SH-SY5Y (cell line): ENCODE data around the gene SSBP3.

Experiments
- GATA2 ChIP-seq: IDR thresholded peaks from 2 replicates; pipeline ENCODE4 v1.6.1; 2011; ENCODE audit warnings: mild to moderate bottlenecking, low read depth, low read length
- GATA3 ChIP-seq: IDR thresholded peaks from 2 replicates; pipeline ENCODE4 v1.6.1; 2011; ENCODE audit warnings: low read depth, mild to moderate bottlenecking, low read length, moderate library complexity

SSBP3 gene

GRCh38 chr1:54356680-54357147 lies 49.5 kb downstream of the SSBP3 start:
- TF ChIP-seq GATA3 (no peak), GATA2 (no peak)

- no peak for TF ChIP-seq GATA3
- TF ChIP-seq GATA2: peak; percentile 36; the same call in 1 of the 2 replicates
Observed at GRCh38 chr1:54355931-54356679, 50.1 kb downstream of the SSBP3 start.

- TF ChIP-seq GATA3 (no peak), GATA2 (no peak)
Observed at GRCh38 chr1:54354899-54355298, 51.3 kb downstream of the SSBP3 start.

GRCh38 chr1:54353959-54354358 lies 52.2 kb downstream of the SSBP3 start:
- TF ChIP-seq GATA3 (peak; percentile 93), GATA2 (peak; percentile 99)

GRCh38 chr1:54352755-54353154 lies 53.4 kb downstream of the SSBP3 start:
- TF ChIP-seq GATA3: no peak
- no peak for TF ChIP-seq GATA2

- no peak for TF ChIP-seq GATA3
- TF ChIP-seq GATA2: no peak
Observed at GRCh38 chr1:54350360-54350759, 55.8 kb downstream of the SSBP3 start.

GRCh38 chr1:54348700-54349021 lies 57.5 kb downstream of the SSBP3 start:
- TF ChIP-seq GATA2 (no peak), GATA3 (no peak)

GRCh38 chr1:54347955-54348699 lies 58.1 kb downstream of the SSBP3 start:
- TF ChIP-seq GATA3 (no peak), GATA2 (no peak)

GRCh38 chr1:54347261-54347954 lies 58.8 kb downstream of the SSBP3 start:
- TF ChIP-seq GATA2: no peak
- TF ChIP-seq GATA3: no peak

GRCh38 chr1:54345116-54345515 lies 61.1 kb downstream of the SSBP3 start:
- no peak for TF ChIP-seq GATA3

- TF ChIP-seq GATA2 (no peak), GATA3 (no peak)
Observed at GRCh38 chr1:54342742-54343687, 63.2 kb downstream of the SSBP3 start.

GRCh38 chr1:54342288-54342687 lies 63.9 kb downstream of the SSBP3 start:
- no peak for TF ChIP-seq GATA2
- TF ChIP-seq GATA3: no peak

- TF ChIP-seq GATA3 (no peak), GATA2 (no peak)
Observed at GRCh38 chr1:54341763-54342162, 64.4 kb downstream of the SSBP3 start.

GRCh38 chr1:54340878-54341277 lies 65.3 kb downstream of the SSBP3 start:
- TF ChIP-seq GATA2: no peak
- no peak for TF ChIP-seq GATA3

- TF ChIP-seq GATA2 (no peak), GATA3 (no peak)
Observed at GRCh38 chr1:54340434-54340833, 65.8 kb downstream of the SSBP3 start.

- TF ChIP-seq GATA2 (no peak), GATA3 (no peak)
Observed at GRCh38 chr1:54339126-54339525, 67.1 kb downstream of the SSBP3 start.
